HepG2 (cell line): ENCODE data around the gene VPS11. TPM values are rescaled to one million over a fixed set of nuclear protein-coding genes. Genes with fewer than 3 reads are reported as not detected.
A peak's percentile ranks its signal among the peaks of the same experiment; 100 is the strongest.

Experiments used
- ATF1 ChIP-seq: IDR thresholded peaks from 2 replicates; pipeline ENCODE4 v1.6.1; 2016; ENCODE audit warnings: mild to moderate bottlenecking, control low read depth
- CBFB ChIP-seq: sonication (generic); formaldehyde crosslinking; IDR thresholded peaks from 2 replicates; pipeline ENCODE4 v1.4.0; 2020; ENCODE audit warnings: missing genetic modification reagents
- CBX1 ChIP-seq: IDR thresholded peaks from one replicate; pipeline ENCODE4 v1.6.1; 2016; ENCODE audit warnings: antibody characterized with exemption, low read depth
- ETS1 ChIP-seq: sonication (generic); formaldehyde crosslinking; IDR thresholded peaks from 2 replicates; pipeline ENCODE4 v1.4.0; 2020; ENCODE audit warnings: missing genetic modification reagents
- GZF1 ChIP-seq: sonication (generic); formaldehyde crosslinking; IDR thresholded peaks from 2 replicates; pipeline ENCODE4 v1.5.1; 2020; ENCODE audit warnings: mild to moderate bottlenecking, missing genetic modification reagents
- KLF9 ChIP-seq: IDR thresholded peaks from 2 replicates; pipeline ENCODE4 v1.6.1; 2016; ENCODE audit warnings: low read depth
- MEIS1 ChIP-seq: sonication (generic); formaldehyde crosslinking; IDR thresholded peaks from 2 replicates; pipeline ENCODE4 v1.9.0; 2021; ENCODE audit warnings: mild to moderate bottlenecking, missing genetic modification reagents, moderate library complexity, borderline replicate concordance
- MIER3 ChIP-seq: IDR thresholded peaks from 2 replicates; pipeline ENCODE4 v1.6.1; 2016; ENCODE audit warnings: missing compliant biosample characterization, borderline replicate concordance
- MXD1 ChIP-seq: sonication (generic); formaldehyde crosslinking; IDR thresholded peaks from 2 replicates; pipeline ENCODE4 v1.4.0; 2020; ENCODE audit warnings: mild to moderate bottlenecking, missing genetic modification reagents
- REST ChIP-seq, 2 experiments: IDR thresholded peaks; 2 replicates each; pipeline ENCODE4 v1.6.1; 2011 to 2012; ENCODE audit warnings: low read length in 2 of 2, borderline replicate concordance in 1 of 2, low read depth in 1 of 2, mild to moderate bottlenecking in 1 of 2, moderate library complexity in 1 of 2
- RFXANK ChIP-seq: IDR thresholded peaks from 2 replicates; pipeline ENCODE4 v1.6.1; 2016
- RFXAP ChIP-seq: sonication (generic); formaldehyde crosslinking; IDR thresholded peaks from 2 replicates; pipeline ENCODE4 v1.4.0; 2020; ENCODE audit warnings: missing genetic modification reagents, borderline replicate concordance
- SATB2 ChIP-seq: sonication (generic); formaldehyde crosslinking; IDR thresholded peaks from 2 replicates; pipeline ENCODE4 v1.5.0; 2020; ENCODE audit warnings: missing genetic modification reagents
- TCF7L2 ChIP-seq: IDR thresholded peaks from 2 replicates; pipeline ENCODE4 v1.6.1; 2011; ENCODE audit warnings: mild to moderate bottlenecking, low read depth, low read length, moderate library complexity
- ZBTB25 ChIP-seq: IDR thresholded peaks from 2 replicates; pipeline ENCODE4 v1.6.1; 2018; ENCODE audit warnings: missing genetic modification reagents
- ZKSCAN5 ChIP-seq: sonication (generic); formaldehyde crosslinking; IDR thresholded peaks from 2 replicates; pipeline ENCODE4 v1.5.1; 2020; ENCODE audit warnings: mild to moderate bottlenecking, missing genetic modification reagents
- ZMYM3 ChIP-seq: sonication (generic); formaldehyde crosslinking; IDR thresholded peaks from 2 replicates; pipeline ENCODE4 v1.5.1; 2020; ENCODE audit warnings: mild to moderate bottlenecking, missing genetic modification reagents
- ZNF12 ChIP-seq: sonication (generic); formaldehyde crosslinking; IDR thresholded peaks from 2 replicates; pipeline ENCODE4 v1.5.0; 2020; ENCODE audit warnings: missing genetic modification reagents
- ZNF335 ChIP-seq: sonication (generic); formaldehyde crosslinking; IDR thresholded peaks from 2 replicates; pipeline ENCODE4 v1.4.0; 2020; ENCODE audit warnings: missing genetic modification reagents
- ZNF747 ChIP-seq: sonication (generic); formaldehyde crosslinking; IDR thresholded peaks from 2 replicates; pipeline ENCODE4 v1.8.1; 2023; ENCODE audit warnings: missing genetic modification reagents, mild to moderate bottlenecking, borderline replicate concordance
- polyA plus RNA-seq, 8 experiments: library from polyadenylated mRNA; depleted of rRNA in 3 of 8; stranded (reverse) in 7 of 8; unstranded in 1 of 8; fragments of >200 nt; fragmentation: Illumina TruSeq in 4 of 8; extraction: Trizol in 4 of 8; gene quantifications; 2 replicates each; pipeline versions ENCODE4 v1.2.1 to v1.2.3, GENCODE V29; 2011 to 2016; ENCODE audit warnings: low read depth in 4 of 8, missing spikeins in 1 of 8, mixed read lengths in 1 of 8; ENCODE audit not compliant: insufficient read depth in 1 of 8
- total RNA-seq, 5 experiments: library from RNA; depleted of rRNA; stranded (reverse); fragments of >200 nt; fragmentation: Illumina TruSeq; extraction: Trizol; gene quantifications; 2 replicates each; pipeline ENCODE4 v1.2.3, GENCODE V29; 2016; ENCODE audit warnings: low read depth in 1 of 5
- TF ChIP-seq, protein P1 (sequence below): sonication (generic); formaldehyde crosslinking; IDR thresholded peaks from 2 replicates; pipeline ENCODE4 v1.8.0; 2022; ENCODE audit warnings: mild to moderate bottlenecking, missing genetic modification reagents, borderline replicate concordance

The VPS11 gene
- total and polyA plus RNA-seq, 2 of the 13 experiments (the other 11 are each of a cell fraction or from before 2014, with no cell fraction given), result 13.7 to 21.6 TPM

DNA sequence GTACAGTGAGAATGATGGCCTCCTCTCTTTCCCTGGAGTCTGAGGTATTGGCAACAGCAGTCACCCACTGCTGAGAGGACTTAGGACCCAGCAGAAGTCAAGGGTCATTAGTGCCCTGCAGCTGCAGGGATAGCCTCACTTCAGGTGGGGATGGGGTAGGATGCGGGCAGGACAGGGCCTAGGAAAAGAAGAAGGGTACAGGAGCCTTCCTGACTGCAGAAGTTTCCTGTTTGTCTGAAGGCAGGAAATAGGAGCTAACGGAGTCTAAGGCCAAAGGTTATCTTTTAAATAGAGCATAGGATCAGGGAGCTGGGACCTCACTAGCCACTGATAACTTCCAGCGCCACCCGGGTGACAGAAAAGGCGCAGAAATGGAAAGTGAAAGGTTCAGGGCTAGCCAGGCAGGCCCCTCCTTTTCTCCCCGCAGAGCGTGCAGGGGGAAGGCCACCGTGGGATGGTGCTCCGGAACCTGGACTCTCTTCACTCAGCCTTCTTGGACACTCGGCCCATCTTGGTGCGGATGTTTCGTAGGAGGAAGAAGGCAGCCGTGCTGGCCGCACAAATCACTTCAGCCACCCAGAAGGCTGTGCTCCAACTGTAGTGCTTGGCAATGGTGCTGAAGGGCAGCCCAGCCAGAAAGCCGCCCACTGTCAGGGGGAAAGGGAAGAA is 43.1 kb upstream of the VPS11 start (continued):
- TF ChIP-seq ZMYM3 (CRISPR knock-in tag) (no peak), TCF7L2 (no peak), ZBTB25 (CRISPR knock-in tag) (no peak), CBFB (CRISPR knock-in tag) (no peak), MEIS1 (CRISPR knock-in tag) (no peak), MIER3 (CRISPR knock-in tag) (no peak), ZKSCAN5 (no peak), MXD1 (CRISPR knock-in tag) (no peak), SATB2 (CRISPR knock-in tag) (no peak), RFXANK (CRISPR knock-in tag) (no peak), ZNF747 (CRISPR knock-in tag) (peak; percentile 63; the same call in 1 of the 2 replicates), GZF1 (CRISPR knock-in tag) (no peak), RFXAP (CRISPR knock-in tag) (no peak), ZNF335 (CRISPR knock-in tag) (no peak), ATF1 (CRISPR knock-in tag) (no peak), KLF9 (no peak), ZNF12 (CRISPR knock-in tag) (no peak), ETS1 (no peak), CBX1 (no peak), REST (IDR thresholded peaks at IDR 0.05; ENCODE audit: borderline replicate concordance in 1 of 2, low read depth in 1 of 2, low read length in 2 of 2) (no peak)
- TF ChIP-seq, protein P1, sequence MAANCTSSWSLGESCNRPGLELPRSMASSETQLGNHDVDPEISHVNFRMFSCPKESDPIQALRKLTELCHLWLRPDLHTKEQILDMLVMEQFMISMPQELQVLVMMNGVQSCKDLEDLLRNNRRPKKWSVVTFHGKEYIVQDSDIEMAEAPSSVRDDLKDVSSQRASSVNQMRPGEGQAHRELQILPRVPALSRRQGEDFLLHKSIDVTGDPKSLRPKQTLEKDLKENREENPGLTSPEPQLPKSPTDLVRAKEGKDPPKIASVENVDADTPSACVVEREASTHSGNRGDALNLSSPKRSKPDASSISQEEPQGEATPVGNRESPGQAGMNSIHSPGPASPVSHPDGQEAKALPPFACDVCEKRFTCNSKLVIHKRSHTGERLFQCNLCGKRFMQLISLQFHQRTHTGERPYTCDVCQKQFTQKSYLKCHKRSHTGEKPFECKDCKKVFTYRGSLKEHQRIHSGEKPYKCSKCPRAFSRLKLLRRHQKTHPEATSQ (CRISPR knock-in tag), result no peak
